HEK293 (cell line): ENCODE data around the gene SPATA25.

Experiments
- ELK4 ChIP-seq: IDR thresholded peaks from 2 replicates; pipeline ENCODE4 v1.6.1; 2011; ENCODE audit warnings: mild to moderate bottlenecking, low read depth, low read length, borderline replicate concordance
- GLIS1 ChIP-seq: fragments of 450-650 bp; formaldehyde crosslinking; IDR thresholded peaks from 2 replicates; pipeline ENCODE4 v1.5.1; 2016; ENCODE audit warnings: missing biosample characterization, missing genetic modification characterization
- HIC1 ChIP-seq: fragments of 450-650 bp; formaldehyde crosslinking; IDR thresholded peaks from 2 replicates; pipeline ENCODE4 v1.5.1; 2016; ENCODE audit warnings: missing biosample characterization, missing genetic modification characterization
- INSM2 ChIP-seq: fragments of 450-650 bp; formaldehyde crosslinking; IDR thresholded peaks from 2 replicates; pipeline ENCODE4 v1.5.1; 2016; ENCODE audit warnings: missing biosample characterization, missing genetic modification characterization
- KLF17 ChIP-seq: fragments of 450-650 bp; formaldehyde crosslinking; IDR thresholded peaks from 2 replicates; pipeline ENCODE4 v1.5.1; 2016; ENCODE audit warnings: missing biosample characterization, missing genetic modification characterization
- REST ChIP-seq: fragments of 450-650 bp; formaldehyde crosslinking; IDR thresholded peaks from 2 replicates; pipeline ENCODE4 v1.5.1; 2016; ENCODE audit warnings: missing biosample characterization, missing genetic modification characterization
- SCRT2 ChIP-seq: fragments of 450-650 bp; formaldehyde crosslinking; IDR thresholded peaks from 2 replicates; pipeline ENCODE4 v1.5.1; 2016; ENCODE audit warnings: missing biosample characterization, missing genetic modification characterization
- ZBTB21 ChIP-seq: fragments of 450-650 bp; formaldehyde crosslinking; IDR thresholded peaks from 2 replicates; pipeline ENCODE4 v1.5.1; 2017; ENCODE audit warnings: missing biosample characterization, missing genetic modification characterization
- ZFP41 ChIP-seq: fragments of 450-650 bp; formaldehyde crosslinking; IDR thresholded peaks from 2 replicates; pipeline ENCODE4 v1.5.1; 2016; ENCODE audit warnings: missing biosample characterization, missing genetic modification characterization, borderline replicate concordance
- ZNF274 ChIP-seq, 2 experiments: fragments of 200-500 bp in 1 of 2; fragments of 450-650 bp in 1 of 2; sonication (Bioruptor generic) in 1 of 2; formaldehyde crosslinking in 1 of 2; IDR thresholded peaks; 2 replicates each; pipeline versions ENCODE4 v1.5.1 to v1.6.1; 2014 to 2016; ENCODE audit warnings: borderline replicate concordance in 1 of 2, inconsistent platforms in 1 of 2, low read length in 1 of 2, missing biosample characterization in 1 of 2, missing genetic modification characterization in 1 of 2
- ZNF354C ChIP-seq: fragments of 450-650 bp; formaldehyde crosslinking; IDR thresholded peaks from 2 replicates; pipeline ENCODE4 v1.5.1; 2016; ENCODE audit warnings: missing biosample characterization, missing genetic modification characterization, low read depth, borderline replicate concordance
- ZNF404 ChIP-seq: fragments of 450-650 bp; formaldehyde crosslinking; IDR thresholded peaks from 2 replicates; pipeline ENCODE4 v1.5.1; 2017; ENCODE audit warnings: missing biosample characterization, missing genetic modification characterization
- ZNF561 ChIP-seq: fragments of 450-650 bp; IDR thresholded peaks from 2 replicates; pipeline ENCODE4 v1.5.1; 2018; ENCODE audit warnings: missing biosample characterization, missing genetic modification characterization, borderline replicate concordance
- ZNF639 ChIP-seq: fragments of 450-650 bp; formaldehyde crosslinking; IDR thresholded peaks from 2 replicates; pipeline ENCODE4 v1.5.1; 2016; ENCODE audit warnings: missing biosample characterization, missing genetic modification characterization
- ZNF677 ChIP-seq: fragments of 450-650 bp; IDR thresholded peaks from 2 replicates; pipeline ENCODE4 v1.5.0; 2018; ENCODE audit warnings: missing biosample characterization, mild to moderate bottlenecking, missing genetic modification characterization, moderate library complexity

The SPATA25 gene

GRCh38 chr20:45905505-45906079, 18.2 kb upstream of the SPATA25 start (continued):
- TF ChIP-seq GLIS1 (0 out of 2 replicates have a peak, but pooled peaks have one; percentile 10), ZFP41 (tag by site-specific recombination) (no peak), ZNF561 (no peak), REST (tag by site-specific recombination) (no peak), ZNF677 (tag by site-specific recombination) (no peak), ZNF274 (IDR thresholded peaks at IDR 0.05; ENCODE audit: low read length) (no peak), ZNF274 (tag by site-specific recombination; IDR thresholded peaks at IDR 0.05; ENCODE audit: borderline replicate concordance) (no peak), ZNF404 (tag by site-specific recombination) (no peak), ZNF639 (tag by site-specific recombination) (peak; percentile 76; the same call in 1 of the 2 replicates), SCRT2 (tag by site-specific recombination) (no peak), HIC1 (0 out of 2 replicates have a peak, but pooled peaks have one; percentile 18), INSM2 (peak; percentile 88), ZBTB21 (tag by site-specific recombination) (peak; percentile 77), ZNF354C (tag by site-specific recombination) (no peak), KLF17 (tag by site-specific recombination) (0 out of 2 replicates have a peak, but pooled peaks have one; percentile 42), ELK4 (no peak)
- TF ChIP-seq, all 188 proteins: peak for 16
